ENCODE data around the gene ZNF440. TPM values are rescaled to one million over a fixed set of nuclear protein-coding genes. Genes with fewer than 3 reads are reported as not detected.
"Not testable (repeated sequence)": the region's sequence is repeated elsewhere in the genome, so short reads cannot be mapped to it uniquely, and the experiment has no call there.

The ZNF440 gene
- total RNA-seq, 3 donors from 2014 or later: 4.2 to 4.6 (median 4.3) TPM

DNA sequence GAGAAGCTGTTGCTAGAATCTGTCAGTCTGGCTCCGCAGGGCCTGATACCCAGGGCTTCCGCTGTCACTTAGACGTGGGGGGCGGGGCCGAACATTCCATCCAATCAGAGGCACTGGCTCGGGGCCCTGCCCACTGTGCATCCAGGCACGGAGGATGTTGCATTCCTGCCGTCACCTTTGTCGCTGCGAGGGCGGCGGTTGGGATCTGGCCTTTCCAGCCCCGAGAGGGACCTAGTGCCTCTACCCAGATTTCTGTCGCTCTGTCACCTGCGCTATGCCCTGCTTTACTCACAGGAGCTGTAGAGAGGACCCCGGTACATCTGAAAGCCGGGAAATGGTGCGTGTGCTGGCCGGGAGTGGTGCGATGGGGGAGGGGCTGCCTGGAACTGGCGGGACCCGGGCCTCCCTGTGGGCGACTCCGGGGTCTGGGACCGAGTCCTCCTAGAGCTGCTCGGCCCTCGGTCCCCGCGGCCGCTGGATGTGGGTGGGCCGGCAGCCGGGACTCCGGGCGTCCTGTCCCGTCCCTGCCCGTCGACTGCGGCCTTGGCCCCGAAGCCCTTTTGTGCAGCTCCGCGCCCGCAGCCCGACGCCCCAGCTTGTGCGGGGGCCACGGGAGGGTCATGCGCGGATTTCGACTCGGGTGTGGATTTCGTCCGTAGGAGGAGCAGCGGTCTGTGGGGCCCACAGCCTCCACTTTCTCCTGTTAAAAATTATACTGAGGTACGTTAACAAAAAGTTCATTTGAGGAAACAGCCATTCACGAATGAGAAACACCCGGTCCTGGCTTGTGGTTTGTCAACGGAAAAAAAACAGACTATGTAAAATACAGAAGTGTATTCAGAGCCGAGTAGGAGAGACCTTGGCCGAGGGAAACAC, 34.8 kb downstream of the ZNF440 start, which contains the start of gene ZNF439:
Gene ZNF439, plus strand, starts transcription at position 133 of the 876 bp plus-strand sequence. Its CDS starts 142 bp downstream, at position 275.
- Mint-ChIP-seq H3K4me1 (ENCODE audit: low read depth) (peaks cover 25% of the 10 kb centered on the region), H3K4me3 (peak within 1 kb of the TSS; percentile 87), H3K9me3 (no peaks in the 10 kb centered on the region), H3K27me3 (ENCODE audit: low read depth) (no peaks in the 10 kb centered on the region), H3K36me3 (ENCODE audit: insufficient read depth) (peaks cover 11% of the 10 kb centered on the region)
- DNase-seq: peak; percentile 74
- ATAC-seq: peak; percentile 100

DNA sequence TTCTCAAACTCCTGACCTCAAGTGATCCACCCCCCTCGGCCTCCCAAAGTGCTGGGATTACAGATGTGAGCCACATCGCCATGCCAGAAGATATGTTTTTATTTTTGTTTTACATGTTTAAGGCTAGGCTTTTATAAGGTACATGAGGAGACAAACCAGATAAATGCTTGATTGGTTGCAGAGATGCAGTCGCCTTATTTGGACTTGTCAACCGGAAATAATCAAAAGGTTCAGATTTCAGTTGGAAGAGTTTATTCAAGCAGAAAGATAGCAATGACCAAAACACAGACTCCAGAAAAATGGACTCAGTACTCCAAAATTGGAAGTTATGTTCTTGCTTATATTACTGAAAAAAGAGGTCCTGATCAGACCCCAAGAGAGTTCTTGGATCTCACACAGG, 36.2 kb downstream of the ZNF440 start:
- not testable (repeated sequence) for H3K4me3 Mint-ChIP-seq

DNA sequence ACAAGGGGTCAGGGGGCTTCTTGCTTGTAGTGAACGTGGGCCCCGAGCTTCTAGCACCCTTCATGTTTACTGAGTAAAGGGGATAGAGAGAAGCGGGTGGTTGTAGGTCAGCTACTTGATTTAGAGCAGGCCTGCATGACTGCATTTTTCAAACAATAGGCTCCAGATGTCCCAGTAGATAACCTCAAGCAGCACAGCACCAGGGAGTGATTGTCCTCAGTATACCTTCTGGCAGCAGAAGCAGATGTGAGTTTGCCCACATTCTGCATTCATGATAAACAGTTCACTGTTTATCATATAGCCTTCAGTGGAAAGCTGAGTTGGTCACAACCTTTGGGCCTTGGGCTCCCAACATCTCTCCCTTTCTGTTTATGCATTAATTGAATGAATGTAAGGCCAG, 39.3 kb downstream of the ZNF440 start:
- H3K9me3 Mint-ChIP-seq: peaks cover 26% of the 10 kb centered on the region
- ATAC-seq: no peak
- H3K36me3 Mint-ChIP-seq (ENCODE audit: insufficient read depth): peaks cover 36% of the 10 kb centered on the region
- no peak overlapping the region for H3K4me3 Mint-ChIP-seq
- H3K27me3 Mint-ChIP-seq (ENCODE audit: low read depth): no peaks in the 10 kb centered on the region
- H3K4me1 Mint-ChIP-seq (ENCODE audit: low read depth): peaks cover 19% of the 10 kb centered on the region
- no peak for DNase-seq

More for the DNA sequence above, 36.2 kb downstream of the ZNF440 start:
- peaks cover 25% of the 10 kb centered on the region for H3K4me1 Mint-ChIP-seq (ENCODE audit: low read depth)
- DNase-seq; H3K9me3 Mint-ChIP-seq; H3K27me3 Mint-ChIP-seq (ENCODE audit: low read depth); ATAC-seq: not testable (repeated sequence)
- peaks cover 18% of the 10 kb centered on the region for H3K36me3 Mint-ChIP-seq (ENCODE audit: insufficient read depth)

DNA sequence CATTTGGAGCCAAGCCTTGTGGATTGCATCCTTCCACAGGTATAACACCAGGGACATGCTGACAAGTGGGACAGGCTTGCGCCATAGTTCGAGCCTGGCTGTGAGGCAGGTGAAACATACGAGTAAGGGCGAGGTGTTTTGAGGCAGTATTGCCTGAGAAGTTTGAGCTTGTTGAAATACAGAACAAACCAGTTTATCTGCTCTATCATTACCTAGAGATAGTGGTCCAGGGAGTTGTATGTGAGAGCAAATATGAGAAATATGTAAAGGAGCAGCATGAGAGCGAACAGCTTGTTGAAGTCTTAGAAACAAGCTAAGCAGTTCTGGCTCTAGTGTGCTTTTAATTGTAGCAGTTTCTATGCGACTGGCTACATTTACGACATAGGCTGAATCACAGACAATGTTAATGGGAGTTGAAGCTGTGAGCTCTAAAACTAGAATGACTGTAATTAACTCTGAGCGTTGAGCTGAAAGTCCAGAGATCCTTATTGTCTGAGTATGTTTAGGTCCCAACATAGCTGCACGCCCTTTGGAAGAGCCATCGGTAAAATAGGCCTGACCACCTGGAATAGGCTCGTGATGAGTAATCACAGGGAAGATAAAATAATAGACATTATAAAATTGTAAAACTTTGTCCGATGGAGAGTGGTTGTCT, 42.6 kb downstream of the ZNF440 start:
- peaks cover 58% of the 10 kb centered on the region for H3K9me3 Mint-ChIP-seq
- DNase-seq (no peak), ATAC-seq (no peak)
- H3K27me3 Mint-ChIP-seq (ENCODE audit: low read depth): no peaks in the 10 kb centered on the region
- H3K4me3 Mint-ChIP-seq: no peak overlapping the region
- H3K4me1 Mint-ChIP-seq (ENCODE audit: low read depth): peaks cover 2% of the 10 kb centered on the region
- H3K36me3 Mint-ChIP-seq (ENCODE audit: insufficient read depth): peaks cover 45% of the 10 kb centered on the region

DNA sequence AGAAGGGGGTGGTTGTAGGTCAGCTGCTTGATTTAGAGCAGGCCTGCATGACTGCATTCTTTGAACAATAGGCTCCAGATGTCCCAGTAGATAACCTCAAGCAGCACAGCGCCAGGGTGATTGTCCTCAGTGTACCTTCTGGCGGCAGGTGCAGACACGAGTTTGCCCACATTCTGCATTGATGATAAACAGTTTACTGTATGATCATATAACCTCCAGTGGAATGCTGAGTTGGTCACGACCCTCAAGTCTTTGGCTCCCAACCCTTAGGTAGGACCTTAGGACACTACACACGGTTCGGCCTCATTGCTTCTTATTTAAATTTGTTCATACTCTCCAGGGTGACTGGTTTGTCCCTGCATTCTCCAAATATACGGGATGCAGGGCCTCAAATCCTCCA, 46.6 kb downstream of the ZNF440 start:
- Mint-ChIP-seq H3K9me3 (peaks cover 75% of the 10 kb centered on the region), H3K27me3 (ENCODE audit: low read depth) (no peaks in the 10 kb centered on the region), H3K36me3 (ENCODE audit: insufficient read depth) (peaks cover 50% of the 10 kb centered on the region), H3K4me1 (ENCODE audit: low read depth) (no peaks in the 10 kb centered on the region), H3K4me3 (no peak overlapping the region)
- DNase-seq: no peak
- ATAC-seq: no peak

DNA sequence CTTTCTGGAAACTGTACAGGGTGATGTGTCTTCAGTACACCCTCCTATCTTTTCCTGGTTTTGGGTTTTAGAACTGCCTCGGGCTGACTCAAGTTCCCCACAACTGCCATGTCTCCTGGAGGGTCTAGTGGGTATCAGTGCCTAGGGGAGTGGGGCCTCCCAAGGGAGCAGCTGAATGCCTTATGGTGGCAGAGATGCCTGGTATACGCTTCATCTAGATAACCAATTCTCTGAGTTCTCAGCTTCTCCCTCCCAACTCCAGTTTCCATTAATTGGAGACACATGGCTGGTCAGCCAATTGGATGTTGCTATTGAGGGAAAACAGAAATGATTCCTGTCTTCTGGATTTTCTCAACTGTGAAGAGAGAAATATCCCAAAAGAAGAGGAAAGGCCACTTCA, 47.2 kb downstream of the ZNF440 start:
- Mint-ChIP-seq H3K9me3 (peaks cover 72% of the 10 kb centered on the region), H3K27me3 (ENCODE audit: low read depth) (no peaks in the 10 kb centered on the region), H3K4me3 (no peak overlapping the region), H3K4me1 (ENCODE audit: low read depth) (no peaks in the 10 kb centered on the region), H3K36me3 (ENCODE audit: insufficient read depth) (peaks cover 49% of the 10 kb centered on the region)
- ATAC-seq (no peak), DNase-seq (no peak)

DNA sequence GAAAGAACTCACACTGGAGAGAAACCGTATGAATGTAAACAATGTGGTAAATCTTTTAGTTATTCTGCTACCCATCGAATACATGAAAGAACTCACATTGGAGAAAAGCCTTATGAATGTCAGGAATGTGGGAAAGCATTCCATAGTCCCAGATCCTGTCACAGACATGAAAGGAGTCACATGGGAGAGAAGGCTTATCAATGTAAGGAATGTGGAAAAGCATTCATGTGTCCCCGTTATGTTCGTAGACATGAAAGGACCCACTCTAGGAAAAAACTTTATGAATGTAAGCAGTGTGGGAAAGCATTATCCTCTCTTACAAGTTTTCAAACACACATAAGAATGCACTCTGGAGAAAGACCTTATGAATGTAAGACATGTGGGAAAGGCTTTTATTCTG, 53.7 kb downstream of the ZNF440 start:
- H3K9me3 Mint-ChIP-seq: peaks cover 55% of the 10 kb centered on the region
- peaks cover 45% of the 10 kb centered on the region for H3K36me3 Mint-ChIP-seq (ENCODE audit: insufficient read depth)
- ATAC-seq; H3K4me3 Mint-ChIP-seq; H3K27me3 Mint-ChIP-seq (ENCODE audit: low read depth); DNase-seq; H3K4me1 Mint-ChIP-seq (ENCODE audit: low read depth): not testable (repeated sequence)

DNA sequence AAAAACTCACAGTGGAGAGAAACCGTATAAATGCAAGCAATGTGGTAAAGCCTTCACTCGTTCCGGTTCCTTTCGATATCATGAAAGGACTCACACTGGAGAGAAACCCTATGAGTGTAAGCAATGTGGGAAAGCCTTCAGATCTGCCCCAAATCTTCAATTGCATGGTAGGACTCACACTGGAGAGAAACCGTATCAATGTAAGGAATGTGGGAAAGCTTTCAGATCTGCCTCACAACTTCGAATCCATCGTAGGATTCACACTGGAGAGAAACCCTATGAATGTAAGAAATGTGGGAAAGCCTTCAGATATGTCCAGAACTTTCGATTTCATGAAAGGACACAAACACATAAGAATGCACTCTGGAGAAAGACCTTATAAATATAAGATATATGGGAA, 54.1 kb downstream of the ZNF440 start:
- DNase-seq (no peak), ATAC-seq (no peak)
- peaks cover 54% of the 10 kb centered on the region for H3K9me3 Mint-ChIP-seq
- H3K36me3 Mint-ChIP-seq (ENCODE audit: insufficient read depth): peaks cover 44% of the 10 kb centered on the region
- no peaks in the 10 kb centered on the region for H3K4me1 Mint-ChIP-seq (ENCODE audit: low read depth)
- H3K27me3 Mint-ChIP-seq (ENCODE audit: low read depth): no peaks in the 10 kb centered on the region
- H3K4me3 Mint-ChIP-seq: no peak overlapping the region

DNA sequence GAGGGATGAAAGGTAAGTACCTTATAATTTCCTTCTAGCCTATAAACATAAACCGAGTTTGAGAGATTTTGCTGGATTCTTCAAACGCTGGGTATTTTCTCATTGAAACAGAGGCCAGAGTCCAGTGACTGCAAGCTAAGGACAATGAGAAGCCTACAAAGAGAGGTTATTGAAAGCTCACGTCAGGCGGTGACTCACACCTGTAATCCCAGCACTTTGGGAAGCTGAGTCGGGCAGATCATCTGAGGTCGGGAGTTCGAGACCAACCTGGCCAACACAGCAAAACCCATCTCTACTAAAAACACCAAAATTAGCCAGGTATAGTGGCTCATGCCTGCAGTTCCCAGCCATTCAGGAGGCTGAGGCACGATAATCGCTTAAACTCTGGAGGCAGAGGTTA, 58.6 kb downstream of the ZNF440 start:
- no peaks in the 10 kb centered on the region for H3K27me3 Mint-ChIP-seq (ENCODE audit: low read depth)

DNA sequence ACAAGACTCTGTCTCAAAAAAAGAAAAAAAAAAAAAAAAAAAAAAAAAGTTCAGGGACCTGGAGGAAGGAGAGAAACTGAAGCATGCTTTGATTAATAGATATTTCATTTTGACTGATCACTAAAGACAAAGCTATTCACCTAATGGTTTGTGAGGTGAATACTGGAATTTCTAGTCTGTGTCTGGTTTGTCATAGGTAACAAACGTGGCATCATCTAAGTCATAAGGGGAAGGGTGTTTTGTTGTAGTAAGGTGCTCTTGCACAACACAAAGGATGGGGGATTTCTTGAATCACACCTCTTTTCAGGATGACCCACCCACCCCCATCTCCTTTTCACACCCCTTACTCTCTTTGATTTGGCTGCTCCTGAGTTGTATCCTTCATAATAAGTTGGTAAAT, 59.7 kb downstream of the ZNF440 start:
- ATAC-seq (no peak), DNase-seq (no peak)
- Mint-ChIP-seq H3K9me3 (peaks cover 18% of the 10 kb centered on the region), H3K4me3 (no peak overlapping the region), H3K27me3 (ENCODE audit: low read depth) (no peaks in the 10 kb centered on the region), H3K36me3 (ENCODE audit: insufficient read depth) (peaks cover 6% of the 10 kb centered on the region), H3K4me1 (ENCODE audit: low read depth) (no peaks in the 10 kb centered on the region)

More for the DNA sequence above, 58.6 kb downstream of the ZNF440 start:
- Mint-ChIP-seq H3K4me3 (no peak overlapping the region), H3K4me1 (ENCODE audit: low read depth) (no peaks in the 10 kb centered on the region), H3K9me3 (peaks cover 29% of the 10 kb centered on the region), H3K36me3 (ENCODE audit: insufficient read depth) (peaks cover 17% of the 10 kb centered on the region)
- DNase-seq: no peak
- no peak for ATAC-seq

DNA sequence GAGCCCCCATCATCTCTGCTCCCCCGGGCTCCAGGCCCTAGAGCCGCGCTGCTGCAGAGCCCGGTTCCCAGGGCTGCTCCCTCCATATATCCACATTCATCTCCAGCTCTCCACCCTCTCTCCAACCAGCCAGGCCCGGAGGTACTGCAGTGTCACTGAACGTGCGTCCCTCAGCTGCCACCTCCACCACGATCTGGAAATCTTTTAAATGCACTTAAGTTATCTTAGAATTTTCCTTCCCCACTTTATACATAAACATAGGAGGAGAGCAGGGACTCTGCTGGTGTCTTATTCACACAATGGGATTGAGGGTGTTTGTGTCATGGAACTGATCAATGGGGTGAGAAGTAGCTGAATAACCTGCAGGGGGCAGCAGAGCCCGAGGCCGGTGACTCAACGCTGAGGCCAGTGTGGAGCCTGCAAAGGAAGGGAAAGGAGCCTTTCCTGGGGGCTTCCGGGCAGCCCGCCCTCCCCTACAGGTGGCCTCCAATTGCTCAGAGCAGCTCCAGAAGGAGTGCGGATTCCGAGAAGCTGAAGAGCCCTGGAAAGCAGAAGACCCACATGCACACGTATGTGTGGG, 65.7 kb downstream of the ZNF440 start:
- not testable (repeated sequence) for H3K4me3 Mint-ChIP-seq; H3K4me1 Mint-ChIP-seq (ENCODE audit: low read depth); H3K36me3 Mint-ChIP-seq (ENCODE audit: insufficient read depth); H3K9me3 Mint-ChIP-seq; H3K27me3 Mint-ChIP-seq (ENCODE audit: low read depth)
- peak; percentile 32 for DNase-seq
- ATAC-seq: peak; percentile 48 to 57

DNA sequence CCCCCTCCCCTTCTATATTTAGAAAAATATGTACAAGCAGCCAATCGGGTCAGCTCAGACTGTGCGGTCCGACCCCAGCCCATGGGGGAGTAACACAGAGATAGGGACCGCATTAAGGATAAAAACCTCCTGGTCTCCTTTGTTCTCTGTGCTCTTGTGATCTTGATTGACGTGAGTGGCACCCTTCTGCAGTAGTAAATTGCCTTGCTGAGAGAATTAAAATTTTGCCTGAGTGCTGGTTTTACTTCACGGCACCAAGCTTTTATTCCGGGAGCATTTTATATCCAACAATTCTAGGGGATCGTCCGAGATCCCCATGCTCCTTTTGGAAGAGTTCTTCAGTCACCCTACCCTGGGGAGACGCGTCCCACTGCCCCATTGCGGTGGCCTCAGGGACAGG, 66.5 kb downstream of the ZNF440 start:
- no peak overlapping the region for H3K4me3 Mint-ChIP-seq

DNA sequence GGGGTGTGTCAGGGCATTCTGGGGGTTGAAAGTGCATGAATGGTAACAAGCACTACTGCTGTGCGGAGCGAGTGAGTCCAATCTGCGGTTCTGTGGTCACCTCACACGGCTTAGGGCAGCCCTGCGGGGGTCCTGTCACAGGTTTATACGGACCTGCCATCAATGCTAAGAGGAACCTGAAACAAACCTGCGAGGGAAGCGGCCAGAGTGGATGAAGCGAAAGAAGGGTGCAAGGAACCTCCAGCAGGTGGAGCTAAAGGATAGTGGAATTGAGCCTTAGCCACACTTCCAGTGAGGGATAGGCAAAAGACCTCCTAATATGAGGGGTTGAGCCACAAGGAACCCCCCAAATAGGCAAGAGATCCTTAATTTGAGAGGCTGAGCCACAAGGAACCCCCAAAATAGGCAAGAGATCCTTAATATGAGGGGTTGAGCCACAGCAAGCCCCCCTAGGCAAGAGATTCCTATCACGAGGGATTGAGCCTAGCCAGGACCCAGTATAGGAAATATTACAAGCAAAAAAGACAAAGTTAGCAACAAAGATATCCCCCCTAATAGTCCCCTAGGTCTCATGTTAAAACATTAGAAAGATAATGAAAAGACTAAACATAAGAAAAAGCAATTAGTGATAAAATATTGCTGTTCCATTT, 67.2 kb downstream of the ZNF440 start:
- Mint-ChIP-seq H3K9me3 (peaks cover 2% of the 10 kb centered on the region), H3K36me3 (ENCODE audit: insufficient read depth) (no peaks in the 10 kb centered on the region), H3K4me1 (ENCODE audit: low read depth) (no peaks in the 10 kb centered on the region), H3K4me3 (no peak overlapping the region), H3K27me3 (ENCODE audit: low read depth) (no peaks in the 10 kb centered on the region)
- ATAC-seq (peak; percentile 63 to 65), DNase-seq (peak; percentile 57)

More for the DNA sequence above, 66.5 kb downstream of the ZNF440 start:
- Mint-ChIP-seq H3K36me3 (ENCODE audit: insufficient read depth) (no peaks in the 10 kb centered on the region), H3K4me1 (ENCODE audit: low read depth) (no peaks in the 10 kb centered on the region), H3K9me3 (no peaks in the 10 kb centered on the region), H3K27me3 (ENCODE audit: low read depth) (no peaks in the 10 kb centered on the region)
- ATAC-seq (no peak), DNase-seq (no peak)

DNA sequence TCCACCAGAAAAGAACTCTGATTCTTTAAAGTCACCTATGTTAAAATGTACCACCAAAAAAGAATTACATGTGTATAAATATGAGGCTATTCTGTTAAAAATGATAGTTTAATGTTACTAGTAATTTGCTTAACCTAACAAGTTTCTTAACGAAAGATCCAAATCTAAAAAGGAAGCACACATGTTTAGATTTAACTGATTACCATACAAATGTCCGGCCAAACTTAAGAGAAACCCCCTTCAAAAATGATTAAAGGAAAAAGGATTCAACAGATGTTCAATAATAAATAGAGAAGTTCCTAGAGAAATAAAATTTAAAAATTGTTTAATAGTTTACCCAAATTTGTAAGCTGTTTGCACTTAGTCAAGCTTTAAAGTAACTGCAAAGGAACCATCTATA, 68.5 kb downstream of the ZNF440 start:
- H3K9me3 Mint-ChIP-seq: peaks cover 4% of the 10 kb centered on the region
- ATAC-seq: no peak
- DNase-seq: no peak
- peaks cover 8% of the 10 kb centered on the region for H3K4me1 Mint-ChIP-seq (ENCODE audit: low read depth)
- no peaks in the 10 kb centered on the region for H3K36me3 Mint-ChIP-seq (ENCODE audit: insufficient read depth)
- no peak overlapping the region for H3K4me3 Mint-ChIP-seq
- no peaks in the 10 kb centered on the region for H3K27me3 Mint-ChIP-seq (ENCODE audit: low read depth)

Measured in activated T-cell treated with anti-CD3 and anti-CD28 coated beads, Interleukin-2, amount 50 U/mL, for 4 hours (primary cell).